Brain microvascular endothelial cell (primary cell): ENCODE measurements around the gene EHD1.

Experiments used
- DNase-seq: peaks from one replicate; pipeline ENCODE4 v3.0.0-alpha.2; 2020
- H3K27ac ChIP-seq: fragments of 250-450 bp; sonication (Bioruptor Pico); 2 replicates; pipeline ENCODE4 v1.5.1; 2020; ENCODE audit warnings: mild to moderate bottlenecking, moderate library complexity
- H3K27me3 ChIP-seq: fragments of 250-450 bp; sonication (Bioruptor Pico); replicated peaks from 2 replicates; pipeline ENCODE4 v1.5.1; 2020; ENCODE audit warnings: mild to moderate bottlenecking
- H3K36me3 ChIP-seq: fragments of 250-450 bp; sonication (Bioruptor Pico); replicated peaks from 2 replicates; pipeline ENCODE4 v1.5.1; 2020; ENCODE audit warnings: mild to moderate bottlenecking
- H3K4me3 ChIP-seq: 2 replicates; pipeline ENCODE4 v1.5.1; 2011; ENCODE audit warnings: low read depth, mild to moderate bottlenecking, control low read depth, low read length, moderate library complexity
- CTCF ChIP-seq: IDR thresholded peaks from 2 replicates; pipeline ENCODE4 v1.5.1; 2011; ENCODE audit warnings: low read depth, mild to moderate bottlenecking, moderate library complexity, low read length, control low read depth, inconsistent platforms; ENCODE audit errors: missing control alignments
- in situ Hi-C: cut with HindIII; loops from 2 replicates; pipeline ENCODE4 v1.10.0; 2017; ENCODE audit warnings: low sequenced_read_pairs, low pct_ligation_motif_present

The EHD1 gene

GRCh38 chr11:64858467-64859263 is 19.8 kb downstream of the EHD1 start:
- H3K36me3 ChIP-seq, result peaks cover 42% of the 10 kb centered on the region
- H3K4me3 ChIP-seq, result no peak overlapping the region
- H3K27ac ChIP-seq, result no peak overlapping the region
- TF ChIP-seq CTCF, result no peak
- no peaks in the 10 kb centered on the region for H3K27me3 ChIP-seq
- in situ Hi-C loops, result no loop called here
- no peak for DNase-seq

- in situ Hi-C loops, result no loop called here
Observed at GRCh38 chr11:64857485-64857884, 20.9 kb downstream of the EHD1 start.

GRCh38 chr11:64856382-64857227 is 21.8 kb downstream of the EHD1 start:
- in situ Hi-C loops, result no loop called here
- Histone ChIP-seq H3K27me3 (no peaks in the 10 kb centered on the region), H3K27ac (peak overlapping the region; percentile 33), H3K4me3 (no peak overlapping the region), H3K36me3 (peaks cover 44% of the 10 kb centered on the region)
- TF ChIP-seq CTCF, result no peak
- peak; percentile 69 for DNase-seq

More at GRCh38 chr11:64857485-64857884, 20.9 kb downstream of the EHD1 start:
- H3K4me3 ChIP-seq, result no peak overlapping the region
- H3K36me3 ChIP-seq, result peaks cover 44% of the 10 kb centered on the region
- DNase-seq, result no peak
- no peak overlapping the region for H3K27ac ChIP-seq
- no peak for TF ChIP-seq CTCF
- H3K27me3 ChIP-seq, result no peaks in the 10 kb centered on the region

DNA sequence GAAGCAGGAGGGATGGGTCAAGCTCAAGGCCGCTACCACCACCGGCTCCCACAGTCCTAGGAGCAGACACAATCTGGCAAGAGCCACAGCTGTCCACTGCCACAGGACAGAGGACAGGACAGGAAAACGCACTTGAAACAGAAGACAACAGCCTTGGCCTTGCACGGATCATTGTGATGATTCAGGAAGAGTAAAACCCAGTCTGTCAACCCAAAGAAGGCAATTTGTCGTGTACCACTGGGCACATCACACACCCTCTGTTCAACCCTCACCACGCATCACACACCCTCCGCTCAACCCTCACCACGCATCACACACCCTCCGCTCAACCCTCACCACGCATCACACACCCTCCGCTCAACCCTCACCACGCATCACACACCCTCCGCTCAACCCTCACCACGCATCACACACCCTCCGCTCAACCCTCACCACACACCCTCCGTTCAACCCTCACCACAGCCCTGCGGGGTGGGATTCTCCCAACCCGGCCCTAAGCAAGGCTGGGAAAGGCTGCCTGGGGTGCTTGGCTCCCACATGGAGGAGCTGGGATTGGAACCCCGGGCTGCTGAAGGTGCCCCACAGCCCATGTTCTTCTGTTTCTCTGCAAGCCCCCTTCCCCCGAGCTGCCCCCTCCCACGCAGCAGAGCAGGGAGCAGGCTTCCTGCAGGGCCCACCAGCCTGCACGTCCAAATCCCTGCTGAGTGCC is 22.7 kb downstream of the EHD1 start:
- Histone ChIP-seq H3K4me3 (no peak overlapping the region), H3K27me3 (no peaks in the 10 kb centered on the region), H3K27ac (peak overlapping the region; percentile 71), H3K36me3 (peaks cover 44% of the 10 kb centered on the region)
- in situ Hi-C loops, result no loop called here
- no peak for TF ChIP-seq CTCF
- no peak for DNase-seq

DNA sequence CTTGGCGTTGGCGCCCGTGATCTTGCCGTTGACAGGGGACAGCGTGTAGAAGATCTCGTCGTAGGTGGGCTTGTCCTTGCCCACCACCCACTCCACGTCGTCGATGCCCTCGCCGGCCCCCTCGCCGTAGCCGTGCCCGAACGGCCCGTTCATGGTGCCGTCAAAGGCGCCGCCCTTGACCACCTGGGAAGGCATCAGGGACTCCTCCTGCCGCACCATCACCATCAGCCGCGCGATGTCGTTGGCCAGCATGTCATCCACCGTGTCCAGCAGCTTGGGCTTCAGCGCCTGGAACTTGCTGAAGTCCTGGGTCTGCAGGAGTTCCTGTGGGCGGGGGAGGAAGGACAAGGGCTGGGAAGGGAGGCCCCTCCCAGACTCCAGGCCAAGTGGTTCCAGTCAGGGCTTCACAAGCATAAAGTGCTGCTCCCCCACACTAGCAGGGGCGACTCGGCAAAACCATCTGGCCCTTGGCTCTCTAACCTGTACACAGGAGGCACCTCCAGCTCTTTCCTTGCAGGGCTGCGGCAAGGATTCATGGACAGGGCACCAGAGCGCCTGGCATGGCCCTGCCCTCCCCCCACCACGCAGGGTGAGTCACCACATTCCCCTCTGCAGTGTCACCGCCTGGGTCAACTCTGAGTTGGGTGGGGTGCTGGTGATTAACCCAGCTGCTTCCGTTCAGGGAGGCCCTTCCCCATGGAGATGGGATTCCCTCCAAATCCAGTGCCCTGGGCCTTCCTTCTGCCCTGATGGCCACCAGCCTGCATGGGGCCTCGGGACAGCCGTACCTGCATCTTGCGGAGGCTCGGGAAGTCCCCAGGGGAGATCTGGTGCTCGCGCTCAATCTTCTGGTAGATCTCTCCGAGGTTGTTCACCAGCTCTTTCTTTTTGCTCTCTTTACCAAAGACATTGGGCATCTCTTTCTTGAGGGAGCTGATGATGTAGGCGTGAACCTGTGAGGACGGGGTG is 23.6 kb downstream of the EHD1 start:
- no peak for TF ChIP-seq CTCF
- DNase-seq, result peak; percentile 86

More for the DNA sequence above, 23.6 kb downstream of the EHD1 start:
- in situ Hi-C loops, result no loop called here
- H3K4me3 ChIP-seq, result no peak overlapping the region
- no peaks in the 10 kb centered on the region for H3K27me3 ChIP-seq
- H3K36me3 ChIP-seq, result peaks cover 40% of the 10 kb centered on the region
- peak overlapping the region; percentile 71 for H3K27ac ChIP-seq
